GM12891 (cell line): ENCODE measurements around the gene F2RL3.

ENCODE experiments used
- POLR2A ChIP-seq: IDR thresholded peaks from 2 replicates; pipeline ENCODE4 v1.6.1; 2011; ENCODE audit warnings: low read depth, low read length, control low read depth
- POLR2AphosphoS5 ChIP-seq: IDR thresholded peaks from 2 replicates; pipeline ENCODE4 v1.6.1; 2011; ENCODE audit warnings: low read depth, low read length, control low read depth
- POU2F2 ChIP-seq: IDR thresholded peaks from 2 replicates; pipeline ENCODE4 v1.6.1; 2011; ENCODE audit warnings: low read depth, mild to moderate bottlenecking, control low read depth, low read length, moderate library complexity

DNA sequence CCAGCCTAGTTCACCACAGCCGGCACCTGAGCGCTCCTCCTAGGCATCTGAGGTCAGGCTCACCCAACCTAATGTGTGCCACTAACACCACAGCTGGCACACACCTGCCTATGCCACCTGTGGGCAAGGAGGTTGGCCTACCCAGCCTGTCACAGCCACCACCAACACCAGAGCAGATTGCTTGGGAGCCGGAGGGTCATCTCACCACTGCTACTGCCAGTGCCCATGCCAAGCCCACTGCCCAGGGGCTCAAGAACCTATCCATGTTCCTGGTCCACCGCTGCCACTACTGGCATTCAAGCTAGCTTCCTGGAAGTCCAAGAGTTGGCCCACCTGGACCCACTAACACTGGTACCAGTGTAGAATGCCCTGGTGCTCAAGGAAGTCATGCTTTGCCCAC is 42.5 kb downstream of the F2RL3 start:
- TF ChIP-seq POU2F2 (no peak), POLR2AphosphoS5 (no peak), POLR2A (no peak)
